ENCODE data around the gene HNRNPA1. TPM values are rescaled to one million over a fixed set of nuclear protein-coding genes. Genes with fewer than 3 reads are reported as not detected.

The HNRNPA1 gene
- total and polyA plus RNA-seq, 7 donors = 318 to 1,311 (median 594) TPM

DNA sequence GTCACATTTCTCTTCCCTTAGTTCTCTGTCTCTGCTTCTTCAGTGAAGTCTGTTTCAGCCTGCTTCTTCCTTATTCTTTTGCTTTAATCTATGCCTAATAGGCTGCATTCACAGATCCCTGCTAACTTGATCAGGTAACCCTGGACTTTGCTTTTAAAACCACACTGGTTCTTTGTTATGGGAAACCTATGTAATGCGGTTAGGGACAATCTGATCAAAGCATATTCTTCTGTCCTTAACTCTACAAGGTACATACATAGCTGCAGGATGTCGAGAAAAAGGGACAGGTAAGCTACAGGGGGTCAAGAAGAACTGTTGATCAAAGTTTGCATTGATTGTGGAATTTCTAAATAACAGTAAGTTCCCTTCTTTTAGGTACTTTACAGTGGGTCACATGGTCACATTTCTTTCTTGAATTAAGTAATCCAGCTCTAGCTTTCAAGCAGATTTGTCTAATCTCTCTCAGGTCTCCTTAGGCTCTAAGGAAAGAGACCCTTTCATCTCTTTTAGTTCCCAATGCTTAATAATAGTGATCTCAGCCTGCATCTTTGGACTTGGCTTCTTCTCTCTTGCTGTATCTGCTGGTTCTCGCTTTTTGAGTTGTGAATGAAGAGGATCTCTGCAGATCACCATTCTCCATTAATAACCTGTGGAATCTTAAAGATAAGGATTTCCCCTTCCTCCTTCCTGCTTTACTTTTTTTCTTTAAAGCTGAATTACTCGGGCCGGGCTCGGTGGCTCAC lies 48.2 kb downstream of the HNRNPA1 start:
- Histone ChIP-seq H3K9me3 (no peaks in the 10 kb centered on the region), H3K27me3 (no peaks in the 10 kb centered on the region), H3K4me3 (no peak overlapping the region), H3K4me1 (peaks cover 0 to 71% (median 50%) of the 10 kb centered on the region in 4 donors), H3K27ac (no peak overlapping the region), H3K36me3 (peaks cover 0 to 9% (median 0%) of the 10 kb centered on the region in 4 donors)
- 80 to 85% methylated on average over 6 of the region's 6 CpGs for WGBS, 2 donors
- intact Hi-C loops (cut with DNase I) = no loop called here
- no peak for DNase-seq
- TF ChIP-seq POLR2AphosphoS5 (IDR thresholded peaks at IDR 0.05) (no peak), CTCF (IDR thresholded peaks at IDR 0.05) (no peak), POLR2A (IDR thresholded peaks at IDR 0.05) (no peak), EP300 (IDR thresholded peaks at IDR 0.05) (no peak)

DNA sequence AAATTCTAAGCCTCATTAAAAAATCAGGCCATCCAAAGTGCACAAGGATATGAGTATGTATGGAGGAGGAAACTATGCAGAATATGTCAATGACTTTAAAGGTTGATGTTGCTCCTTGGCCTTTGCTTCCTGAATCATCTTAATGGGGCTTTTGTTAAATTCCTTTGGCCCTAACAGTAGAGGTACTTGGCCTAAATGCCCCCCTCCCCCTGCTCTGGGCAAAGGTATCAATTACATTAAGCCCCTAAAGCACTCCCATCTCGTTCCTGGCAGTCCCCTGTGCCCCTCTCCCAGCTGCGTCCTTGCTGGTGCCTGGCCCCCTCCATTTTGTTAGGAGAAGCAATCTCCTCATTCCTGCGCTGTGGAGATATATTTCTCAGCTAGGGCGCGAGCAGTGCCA lies 49.2 kb downstream of the HNRNPA1 start:
- intact Hi-C loops (cut with DNase I) = no loop called here
- Histone ChIP-seq H3K4me1 (peaks cover 0 to 73% (median 54%) of the 10 kb centered on the region in 4 donors), H3K4me3 (no peak overlapping the region), H3K36me3 (peaks cover 0 to 9% (median 0%) of the 10 kb centered on the region in 4 donors), H3K27ac (peak overlapping the region in 2 of 4 donors; percentile 16 to 41), H3K9me3 (no peaks in the 10 kb centered on the region), H3K27me3 (no peaks in the 10 kb centered on the region)
- DNase-seq = no peak
- WGBS, 2 donors = 62 to 77% methylated on average over 5 of the region's 5 CpGs
- TF ChIP-seq CTCF (IDR thresholded peaks at IDR 0.05) (no peak), POLR2A (IDR thresholded peaks at IDR 0.05) (no peak), POLR2AphosphoS5 (IDR thresholded peaks at IDR 0.05) (no peak), EP300 (IDR thresholded peaks at IDR 0.05) (no peak)

DNA sequence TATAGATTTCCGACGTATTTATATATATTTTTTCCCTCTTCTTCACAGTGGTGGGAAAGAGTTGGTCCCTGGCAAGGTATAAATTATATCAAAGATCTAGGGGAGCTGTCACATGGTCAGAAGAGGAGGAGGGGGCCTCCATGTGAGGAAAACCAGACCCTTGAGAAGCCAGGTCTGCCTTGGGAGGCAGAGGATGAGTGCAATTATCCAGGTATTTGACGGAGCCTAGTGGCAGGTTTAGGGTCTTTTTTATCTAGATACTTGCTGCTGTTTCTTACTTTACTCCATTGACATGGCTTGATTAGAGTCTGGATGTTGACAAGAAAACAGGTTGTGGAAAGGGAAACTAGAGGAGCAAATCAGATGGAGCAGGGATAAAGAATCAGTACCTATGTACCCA lies 49.9 kb downstream of the HNRNPA1 start:
- no peaks in the 10 kb centered on the region for H3K9me3 ChIP-seq
- no peak overlapping the region for H3K4me3 ChIP-seq
- TF ChIP-seq POLR2A (IDR thresholded peaks at IDR 0.05) = no peak
- TF ChIP-seq POLR2AphosphoS5 (IDR thresholded peaks at IDR 0.05) = no peak
- TF ChIP-seq EP300 (IDR thresholded peaks at IDR 0.05) = no peak
- TF ChIP-seq CTCF (IDR thresholded peaks at IDR 0.05) = no peak
- H3K4me1 ChIP-seq = peaks cover 0 to 79% (median 57%) of the 10 kb centered on the region in 4 donors
- intact Hi-C loops (cut with DNase I) = no loop called here
- no peaks in the 10 kb centered on the region for H3K27me3 ChIP-seq
- peaks cover 0 to 9% (median 0%) of the 10 kb centered on the region in 4 donors for H3K36me3 ChIP-seq
- H3K27ac ChIP-seq = peak overlapping the region in 1 of 4 donors; percentile 16
- no peak for DNase-seq
- WGBS, 2 donors = 81 to 85% methylated on average over 3 of the region's 3 CpGs

GRCh38 chr12:54331461-54331860 lies 50.9 kb downstream of the HNRNPA1 start:
- Histone ChIP-seq H3K27ac (no peak overlapping the region), H3K4me1 (peaks cover 0 to 72% (median 53%) of the 10 kb centered on the region in 4 donors)
- intact Hi-C loops (cut with DNase I) = no loop called here

More at GRCh38 chr12:54331461-54331860, 50.9 kb downstream of the HNRNPA1 start:
- no peaks in the 10 kb centered on the region for H3K9me3 ChIP-seq
- 91 to 92% methylated on average over 5 of the region's 5 CpGs for WGBS, 2 donors
- no peak overlapping the region for H3K4me3 ChIP-seq
- no peak for DNase-seq
- TF ChIP-seq CTCF (IDR thresholded peaks at IDR 0.05) (no peak), EP300 (IDR thresholded peaks at IDR 0.05) (no peak), POLR2A (IDR thresholded peaks at IDR 0.05) (no peak), POLR2AphosphoS5 (IDR thresholded peaks at IDR 0.05) (no peak)
- H3K27me3 ChIP-seq = no peaks in the 10 kb centered on the region
- peaks cover 0 to 9% (median 0%) of the 10 kb centered on the region in 4 donors for H3K36me3 ChIP-seq

Measured in sigmoid colon (tissue), 7 donors.